ENCODE data around the gene RAP2B. TPM values are rescaled to one million over a fixed set of nuclear protein-coding genes. Genes with fewer than 3 reads are reported as not detected.
A peak's percentile ranks its signal among the peaks of the same experiment; 100 is the strongest.

Gene RAP2B
- total RNA-seq (2016; rRNA removed; fragmentation: Illumina TruSeq; extraction: Trizol) (7.1 and 7.2 TPM in 2 replicates), polyA plus RNA-seq (2011; rRNA removed) (6.1 and 6.4 TPM in 2 replicates), polyA minus RNA-seq (2011; rRNA and poly(A)+ RNA removed; ENCODE audit: low replicate concordance) (9.6 and 21.8 TPM in 2 replicates), Bru-seq, nascent RNA (percentile 95 among the genes with signal in this experiment), BruChase-seq, experiment 1, labeled RNA remaining after a 6-hour chase (percentile 94 among the genes with signal in this experiment), BruChase-seq, experiment 2, labeled RNA remaining after a 2-hour chase (percentile 98 among the genes with signal in this experiment)
- 1.4 and 1.9 TPM in 2 replicates for total RNA-seq (2016; cell fraction: cytosol; rRNA removed; fragmentation: Illumina TruSeq; extraction: Trizol; ENCODE audit: low read depth)
- 6.7 and 7.3 TPM in 2 replicates for total RNA-seq (2016; cell fraction: insoluble cytoplasmic fraction; rRNA removed; fragmentation: Illumina TruSeq; extraction: Trizol)
- total RNA-seq (2016; cell fraction: membrane; rRNA removed; fragmentation: Illumina TruSeq; extraction: Trizol), result 7.5 and 7.8 TPM in 2 replicates
- 5.0 and 5.5 TPM in 2 replicates for total RNA-seq (2016; cell fraction: nucleus; rRNA removed; fragmentation: Illumina TruSeq; extraction: Trizol)
- polyA plus RNA-seq (2011; cell fraction: cytosol; rRNA removed), result 5.4 and 6.0 TPM in 2 replicates
- 6.1 and 7.1 TPM in 2 replicates for polyA plus RNA-seq (2011; cell fraction: nucleus; rRNA removed)
- polyA plus RNA-seq (2012), result 7.0 and 8.6 TPM in 2 replicates
- 1.1 and 1.2 TPM in 2 replicates for polyA plus RNA-seq (2016; cell fraction: cytosol; fragmentation: Illumina TruSeq; extraction: Trizol; ENCODE audit: low read depth)
- polyA plus RNA-seq (2016; cell fraction: insoluble cytoplasmic fraction; fragmentation: Illumina TruSeq; extraction: Trizol; ENCODE audit: low read depth), result 7.0 TPM in 2 replicates
- polyA plus RNA-seq (2016; cell fraction: membrane; fragmentation: Illumina TruSeq; extraction: Trizol; ENCODE audit: low read depth), result 5.1 and 5.2 TPM in 2 replicates
- polyA plus RNA-seq (2016; cell fraction: nucleus; fragmentation: Illumina TruSeq; extraction: Trizol; ENCODE audit: insufficient read depth, low read depth), result 4.5 and 5.1 TPM in 2 replicates
- 12.2 and 14.8 TPM in 2 replicates for polyA minus RNA-seq (2011; cell fraction: cytosol; rRNA and poly(A)+ RNA removed)
- polyA minus RNA-seq (2011; cell fraction: nucleus; rRNA and poly(A)+ RNA removed), result 18.2 and 20.6 TPM in 2 replicates
- long read RNA-seq, experiment 1, full-length matches to known transcripts, result 54 of 56 reads
- long read RNA-seq, experiment 1, partial matches to known transcripts, result 0 of 56 reads
- long read RNA-seq, experiment 1, other reads (novel, unspliced or antisense), result 2 of 56 reads
- long read RNA-seq, experiment 2, full-length matches to known transcripts, result 71 of 71 reads
- long read RNA-seq, experiment 2, partial matches to known transcripts, result 0 of 71 reads
- long read RNA-seq, experiment 2, other reads (novel, unspliced or antisense), result 0 of 71 reads

DNA sequence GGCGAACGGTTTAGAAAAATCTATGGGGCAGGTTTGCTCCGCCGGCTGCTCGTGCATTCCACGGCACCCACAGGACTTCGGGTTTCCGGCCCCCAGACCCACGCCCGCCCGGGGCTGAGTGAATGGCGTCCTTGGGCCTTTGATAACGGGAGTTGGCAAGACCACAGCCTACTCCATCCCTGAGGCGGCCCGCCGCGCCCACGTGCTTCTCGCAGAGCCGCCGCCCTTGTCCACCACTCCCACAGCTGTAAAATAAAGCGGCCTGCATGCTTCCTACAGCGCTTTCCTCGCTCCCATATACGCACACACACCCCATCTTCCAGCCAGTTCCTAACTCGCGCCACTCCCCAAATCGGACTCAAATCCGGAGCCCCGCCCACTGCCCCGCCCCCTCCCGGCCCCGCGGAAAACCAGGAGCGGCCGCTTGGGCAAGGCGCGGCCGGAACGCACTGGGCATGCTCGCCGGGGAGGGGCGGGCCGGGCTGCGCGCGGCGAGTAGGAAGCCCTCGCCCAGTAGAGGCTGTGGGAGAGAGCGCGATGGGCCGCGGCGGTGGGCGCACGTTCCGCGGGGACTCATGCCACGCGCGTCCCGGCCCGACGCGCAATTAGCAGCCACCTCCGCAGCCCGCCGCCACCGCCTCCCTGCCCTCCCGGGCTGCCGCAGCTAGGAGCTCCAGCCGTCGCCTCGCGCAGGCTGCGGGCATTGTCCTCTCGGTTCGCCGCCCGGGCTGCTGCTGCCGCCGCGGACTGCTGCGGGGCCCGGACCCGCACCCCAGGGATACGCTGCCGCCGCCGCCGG lies at the start of gene RAP2B:
Gene RAP2B (plus strand): TSS at position 513 of the 799 bp plus-strand sequence. CDS start 468 bp downstream, outside the sequence.
- no TSS peak for BruUV-seq (replicated peaks)
- whole genome bisulfite sequencing (ENCODE audit: low lambda C conversion rate), result under 1% methylated on average over 19 of the region's 91 CpGs
- H4K20me1 ChIP-seq (ENCODE audit: insufficient read depth, low read length), result peaks cover 39% of the 10 kb centered on the region
- H2AFZ ChIP-seq (ENCODE audit: low read length), result no peak within 1 kb of the TSS
- peaks cover 41% of the 10 kb centered on the region for H3K79me2 ChIP-seq (ENCODE audit: insufficient read depth, low read length)
- ChIA-PET CTCF (ENCODE audit: low intra/inter-chr PET ratio, low total read pairs) (no interaction called here), POLR2A (interaction anchor here (0.9 to 2.1 kb wide), 8 partner anchors 8 to 959 kb away, joined by 3 to 15 read pairs (median 4); partner anchors contain the start of gene ARHGEF26)
- H3K4me2 ChIP-seq (ENCODE audit: low read depth, low read length), result peak within 1 kb of the TSS; percentile 97
- intact Hi-C loops (cut with micrococcal nuclease; ENCODE audit: unreplicated experiment), result loop anchor here (1.0 to 5.0 kb wide), 5 partner anchors 24 to 435 kb away; no protein-coding TSS in a partner anchor
- H3K27me3 ChIP-seq (ENCODE audit: control insufficient read depth in 1 of 2, insufficient read depth in 2 of 2, low read length in 2 of 2), result no peaks in the 10 kb centered on the region; a peak in 1 of 5 replicates
- peak; percentile 85 for DNase-seq (ENCODE audit: low spot score)
- no peaks in the 10 kb centered on the region for H3K9me3 ChIP-seq (ENCODE audit: low read length)
- H3K4me3 ChIP-seq (replicated peaks in 1 of 3; ENCODE audit: insufficient read depth in 1 of 3, low read depth in 2 of 3, low read length in 3 of 3), result peak within 1 kb of the TSS; percentile 85 to 94 (median 94)
- in situ Hi-C loops (cut with HindIII; ENCODE audit: extremely low pct_ligation_motif_present, low pct_unique_long_range_greater_than_20kb), result no loop called here
- H3K36me3 ChIP-seq (replicated peaks in 1 of 2; ENCODE audit: control insufficient read depth in 1 of 2, insufficient read depth in 2 of 2, low read length in 2 of 2), result no peaks in the 10 kb centered on the region
- peak within 1 kb of the TSS; percentile 85 for H3K9ac ChIP-seq (ENCODE audit: insufficient read depth, low read depth, low read length)
- FAIRE-seq, result no peak
- H3K27ac ChIP-seq (ENCODE audit: extremely low read length, insufficient read depth, low read length), result peak within 1 kb of the TSS; percentile 83
- peaks cover 57% of the 10 kb centered on the region for H3K4me1 ChIP-seq (ENCODE audit: insufficient read depth, low read length)
- ATAC-seq, result peak; percentile 79
- TF ChIP-seq, protein P1, sequence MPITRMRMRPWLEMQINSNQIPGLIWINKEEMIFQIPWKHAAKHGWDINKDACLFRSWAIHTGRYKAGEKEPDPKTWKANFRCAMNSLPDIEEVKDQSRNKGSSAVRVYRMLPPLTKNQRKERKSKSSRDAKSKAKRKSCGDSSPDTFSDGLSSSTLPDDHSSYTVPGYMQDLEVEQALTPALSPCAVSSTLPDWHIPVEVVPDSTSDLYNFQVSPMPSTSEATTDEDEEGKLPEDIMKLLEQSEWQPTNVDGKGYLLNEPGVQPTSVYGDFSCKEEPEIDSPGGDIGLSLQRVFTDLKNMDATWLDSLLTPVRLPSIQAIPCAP (CRISPR knock-in tag; IDR thresholded peaks at IDR 0.05; ENCODE audit: low read depth), result 0 out of 2 replicates have a peak, but pooled peaks have one; percentile 70
- TF ChIP-seq, protein P2, sequence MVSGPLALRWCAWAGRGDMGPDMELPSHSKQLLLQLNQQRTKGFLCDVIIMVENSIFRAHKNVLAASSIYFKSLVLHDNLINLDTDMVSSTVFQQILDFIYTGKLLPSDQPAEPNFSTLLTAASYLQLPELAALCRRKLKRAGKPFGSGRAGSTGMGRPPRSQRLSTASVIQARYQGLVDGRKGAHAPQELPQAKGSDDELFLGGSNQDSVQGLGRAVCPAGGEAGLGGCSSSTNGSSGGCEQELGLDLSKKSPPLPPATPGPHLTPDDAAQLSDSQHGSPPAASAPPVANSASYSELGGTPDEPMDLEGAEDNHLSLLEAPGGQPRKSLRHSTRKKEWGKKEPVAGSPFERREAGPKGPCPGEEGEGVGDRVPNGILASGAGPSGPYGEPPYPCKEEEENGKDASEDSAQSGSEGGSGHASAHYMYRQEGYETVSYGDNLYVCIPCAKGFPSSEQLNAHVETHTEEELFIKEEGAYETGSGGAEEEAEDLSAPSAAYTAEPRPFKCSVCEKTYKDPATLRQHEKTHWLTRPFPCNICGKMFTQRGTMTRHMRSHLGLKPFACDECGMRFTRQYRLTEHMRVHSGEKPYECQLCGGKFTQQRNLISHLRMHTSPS (CRISPR knock-in tag; IDR thresholded peaks at IDR 0.05; ENCODE audit: low read depth), result peak; percentile 63
- TF ChIP-seq, protein P3, sequence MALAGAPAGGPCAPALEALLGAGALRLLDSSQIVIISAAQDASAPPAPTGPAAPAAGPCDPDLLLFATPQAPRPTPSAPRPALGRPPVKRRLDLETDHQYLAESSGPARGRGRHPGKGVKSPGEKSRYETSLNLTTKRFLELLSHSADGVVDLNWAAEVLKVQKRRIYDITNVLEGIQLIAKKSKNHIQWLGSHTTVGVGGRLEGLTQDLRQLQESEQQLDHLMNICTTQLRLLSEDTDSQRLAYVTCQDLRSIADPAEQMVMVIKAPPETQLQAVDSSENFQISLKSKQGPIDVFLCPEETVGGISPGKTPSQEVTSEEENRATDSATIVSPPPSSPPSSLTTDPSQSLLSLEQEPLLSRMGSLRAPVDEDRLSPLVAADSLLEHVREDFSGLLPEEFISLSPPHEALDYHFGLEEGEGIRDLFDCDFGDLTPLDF (CRISPR knock-in tag; IDR thresholded peaks at IDR 0.05), result no peak
- TF ChIP-seq ZNF83 (CRISPR knock-in tag; IDR thresholded peaks at IDR 0.05; ENCODE audit: borderline replicate concordance) (no peak), ZNF614 (CRISPR knock-in tag; IDR thresholded peaks at IDR 0.05; ENCODE audit: borderline replicate concordance) (peak; percentile 32; the same call in 1 of the 2 replicates), EZH2 (conservative IDR thresholded peaks at IDR 0.05; ENCODE audit: low read depth, low read length) (no peak), ZNF251 (CRISPR knock-in tag; IDR thresholded peaks at IDR 0.05) (0 out of 2 replicates have a peak, but pooled peaks have one; percentile 47)
- TF ChIP-seq, protein P4, sequence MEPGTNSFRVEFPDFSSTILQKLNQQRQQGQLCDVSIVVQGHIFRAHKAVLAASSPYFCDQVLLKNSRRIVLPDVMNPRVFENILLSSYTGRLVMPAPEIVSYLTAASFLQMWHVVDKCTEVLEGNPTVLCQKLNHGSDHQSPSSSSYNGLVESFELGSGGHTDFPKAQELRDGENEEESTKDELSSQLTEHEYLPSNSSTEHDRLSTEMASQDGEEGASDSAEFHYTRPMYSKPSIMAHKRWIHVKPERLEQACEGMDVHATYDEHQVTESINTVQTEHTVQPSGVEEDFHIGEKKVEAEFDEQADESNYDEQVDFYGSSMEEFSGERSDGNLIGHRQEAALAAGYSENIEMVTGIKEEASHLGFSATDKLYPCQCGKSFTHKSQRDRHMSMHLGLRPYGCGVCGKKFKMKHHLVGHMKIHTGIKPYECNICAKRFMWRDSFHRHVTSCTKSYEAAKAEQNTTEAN (CRISPR knock-in tag; conservative IDR thresholded peaks at IDR 0.05), result peak; percentile 89
- TF ChIP-seq, protein P5, sequence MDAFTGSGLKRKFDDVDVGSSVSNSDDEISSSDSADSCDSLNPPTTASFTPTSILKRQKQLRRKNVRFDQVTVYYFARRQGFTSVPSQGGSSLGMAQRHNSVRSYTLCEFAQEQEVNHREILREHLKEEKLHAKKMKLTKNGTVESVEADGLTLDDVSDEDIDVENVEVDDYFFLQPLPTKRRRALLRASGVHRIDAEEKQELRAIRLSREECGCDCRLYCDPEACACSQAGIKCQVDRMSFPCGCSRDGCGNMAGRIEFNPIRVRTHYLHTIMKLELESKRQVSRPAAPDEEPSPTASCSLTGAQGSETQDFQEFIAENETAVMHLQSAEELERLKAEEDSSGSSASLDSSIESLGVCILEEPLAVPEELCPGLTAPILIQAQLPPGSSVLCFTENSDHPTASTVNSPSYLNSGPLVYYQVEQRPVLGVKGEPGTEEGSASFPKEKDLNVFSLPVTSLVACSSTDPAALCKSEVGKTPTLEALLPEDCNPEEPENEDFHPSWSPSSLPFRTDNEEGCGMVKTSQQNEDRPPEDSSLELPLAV (CRISPR knock-in tag; conservative IDR thresholded peaks at IDR 0.05; ENCODE audit: low read depth), result no peak
